Mucosa of rectum (tissue), 2 donors: ENCODE measurements around the gene USH2A.

Experiments used
- H3K27ac ChIP-seq, 2 donors: one replicate each; pipeline ENCODE4 v1.7.0; 2013; ENCODE audit warnings: inconsistent platforms in 2 of 2, low read depth in 2 of 2, low read length in 2 of 2
- H3K27me3 ChIP-seq, 2 donors: one replicate each; pipeline ENCODE4 v1.7.0; 2013; ENCODE audit warnings: low read length in 2 of 2; ENCODE audit not compliant: control insufficient read depth in 2 of 2, insufficient read depth in 2 of 2
- H3K36me3 ChIP-seq, 2 donors: one replicate each; pipeline ENCODE4 v1.7.0; 2013; ENCODE audit warnings: low read length in 2 of 2; ENCODE audit not compliant: control insufficient read depth in 2 of 2, insufficient read depth in 2 of 2
- H3K4me1 ChIP-seq, 2 donors: one replicate each; pipeline ENCODE4 v1.7.0; 2013; ENCODE audit warnings: low read length in 2 of 2, mild to moderate bottlenecking in 1 of 2; ENCODE audit not compliant: control insufficient read depth in 2 of 2, insufficient read depth in 2 of 2
- H3K4me3 ChIP-seq, 2 donors: one replicate each; pipeline ENCODE4 v1.7.0; 2013; ENCODE audit warnings: low read length in 2 of 2
- H3K9ac ChIP-seq, 2 donors: one replicate each; pipeline ENCODE4 v1.7.0; 2013; ENCODE audit warnings: low read length in 2 of 2, low read depth in 1 of 2, mild to moderate bottlenecking in 1 of 2
- H3K9me3 ChIP-seq, 2 donors: one replicate each; pipeline ENCODE4 v1.7.0; 2013; ENCODE audit warnings: low read length in 2 of 2; ENCODE audit not compliant: control insufficient read depth in 2 of 2
- donor health status: healthy.
- donor health status: Normal muscosa, but diverticular disease.

Gene USH2A

DNA sequence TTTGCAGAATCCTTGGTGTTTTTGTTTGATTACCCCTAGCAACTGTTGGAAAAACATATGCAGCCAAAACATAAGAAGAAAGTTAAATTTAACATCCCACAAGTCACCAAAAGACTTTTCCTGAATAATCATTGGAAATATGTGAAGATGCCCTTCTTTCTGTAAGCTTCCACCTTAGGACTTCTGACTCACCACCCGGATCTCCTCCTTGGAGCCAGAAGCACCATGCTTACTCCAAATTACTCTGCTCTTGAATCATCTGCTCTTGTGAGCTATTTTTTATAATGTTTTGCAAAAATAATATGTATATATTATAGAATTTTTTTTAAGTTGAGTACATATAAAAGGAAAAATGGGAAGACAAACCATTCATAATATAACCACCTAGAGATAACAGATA, 464.4 kb downstream of the USH2A start:
- no peaks in the 10 kb centered on the region for H3K36me3 ChIP-seq
- H3K4me3 ChIP-seq: no peak overlapping the region
- no peaks in the 10 kb centered on the region for H3K4me1 ChIP-seq
- no peaks in the 10 kb centered on the region for H3K27me3 ChIP-seq
- H3K9me3 ChIP-seq: no peaks in the 10 kb centered on the region
- no peak overlapping the region for H3K27ac ChIP-seq
- no peak overlapping the region for H3K9ac ChIP-seq

DNA sequence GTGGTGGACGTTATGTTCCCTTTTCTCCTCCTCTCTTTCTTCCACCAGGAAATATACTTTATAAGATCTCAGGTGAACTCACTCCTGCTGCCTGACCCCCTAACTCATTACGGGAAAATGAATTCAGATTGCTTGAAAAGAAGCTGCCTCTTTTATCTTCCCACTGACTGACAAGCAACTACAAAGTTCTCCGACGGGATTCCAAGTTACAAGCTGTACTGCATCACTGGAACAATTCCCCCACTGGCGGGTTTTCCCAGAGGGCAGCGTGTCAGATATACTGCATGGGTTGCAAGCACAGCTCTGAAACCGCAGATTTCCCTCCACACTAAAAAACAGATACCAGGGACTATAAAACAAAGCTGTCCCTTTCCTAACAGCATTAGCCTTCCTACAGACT, 465.6 kb downstream of the USH2A start:
- Histone ChIP-seq H3K36me3 (no peaks in the 10 kb centered on the region), H3K9ac (no peak overlapping the region), H3K27ac (no peak overlapping the region), H3K4me1 (no peaks in the 10 kb centered on the region), H3K4me3 (no peak overlapping the region), H3K27me3 (no peaks in the 10 kb centered on the region), H3K9me3 (no peaks in the 10 kb centered on the region)

DNA sequence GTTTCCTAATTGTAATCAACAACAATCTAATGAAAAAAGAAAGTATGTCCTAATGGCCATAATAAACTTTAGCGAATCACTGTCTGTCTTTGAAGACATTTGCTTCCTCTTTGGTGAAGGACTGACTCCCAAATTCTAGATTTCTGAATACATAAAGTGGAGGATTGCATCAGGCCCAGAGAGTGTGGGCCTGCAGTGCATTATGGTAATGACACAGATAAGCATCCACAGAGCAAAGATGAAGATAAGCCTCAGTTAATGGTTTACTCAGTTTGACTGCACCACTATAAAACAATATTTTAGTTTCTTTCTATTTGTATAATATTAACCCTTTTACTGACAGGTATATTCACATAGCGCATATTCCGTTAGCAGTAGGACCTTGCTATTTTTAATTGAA, 490.7 kb downstream of the USH2A start:
- Histone ChIP-seq H3K36me3 (no peaks in the 10 kb centered on the region), H3K27ac (no peak overlapping the region), H3K27me3 (no peaks in the 10 kb centered on the region), H3K9me3 (no peaks in the 10 kb centered on the region), H3K4me3 (no peak overlapping the region), H3K9ac (no peak overlapping the region), H3K4me1 (no peaks in the 10 kb centered on the region)

DNA sequence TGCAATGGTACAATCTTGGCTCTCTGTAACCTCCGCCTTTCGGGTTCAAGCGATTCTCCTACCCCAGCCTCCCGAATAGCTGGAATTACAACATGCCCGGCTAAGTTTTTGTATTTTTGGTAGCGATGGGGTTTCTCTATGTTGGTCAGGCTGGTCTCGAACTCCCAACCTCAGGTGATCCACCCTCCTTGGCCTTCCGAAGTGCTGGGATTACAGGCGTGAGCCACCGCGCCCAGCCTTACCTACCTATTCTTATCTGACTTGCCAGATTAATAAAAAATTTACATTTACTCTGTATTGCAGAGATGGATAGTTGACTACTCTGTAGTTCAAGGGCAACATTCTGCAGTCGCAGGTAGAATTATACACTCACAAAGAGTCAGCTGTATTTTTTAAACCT, 496.6 kb downstream of the USH2A start:
- Histone ChIP-seq H3K4me3 (no peak overlapping the region), H3K36me3 (no peaks in the 10 kb centered on the region), H3K9ac (no peak overlapping the region), H3K27ac (no peak overlapping the region), H3K9me3 (no peaks in the 10 kb centered on the region), H3K4me1 (no peaks in the 10 kb centered on the region), H3K27me3 (no peaks in the 10 kb centered on the region)

DNA sequence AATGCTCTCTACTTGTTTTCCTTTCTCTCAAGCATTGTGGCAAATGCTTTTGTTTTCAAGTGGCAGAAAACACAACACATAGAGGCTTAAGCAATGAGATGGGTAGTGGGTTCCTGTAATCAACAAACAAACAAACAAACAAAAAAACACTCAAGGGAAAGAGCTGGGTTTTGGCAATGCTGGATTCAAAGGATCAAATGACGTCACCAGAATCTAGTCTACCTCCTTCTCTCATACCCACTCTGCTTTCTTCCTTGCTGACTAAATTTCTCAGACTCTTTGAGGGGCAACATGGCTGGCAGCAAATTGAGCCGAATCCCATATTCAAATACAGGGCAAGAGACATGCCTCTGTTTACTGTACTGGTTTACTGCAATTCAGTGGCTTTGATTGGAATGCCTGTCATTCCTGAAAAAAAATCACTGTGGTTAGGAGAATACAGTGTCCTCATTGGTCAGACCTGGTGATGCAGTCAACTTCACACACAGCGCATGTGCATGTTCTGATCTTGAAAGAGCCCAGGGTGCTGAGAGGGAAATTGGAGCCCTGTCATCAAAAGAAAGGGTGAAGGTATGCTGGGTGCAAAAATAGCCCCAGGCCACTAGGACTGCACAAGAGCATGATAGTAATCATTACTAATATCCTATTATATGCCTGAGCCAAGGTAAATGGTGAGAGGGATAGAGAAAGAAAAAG, 500.0 kb downstream of the USH2A start:
- no peak overlapping the region for H3K27ac ChIP-seq
- H3K9me3 ChIP-seq: no peaks in the 10 kb centered on the region
- H3K27me3 ChIP-seq: no peaks in the 10 kb centered on the region
- no peak overlapping the region for H3K4me3 ChIP-seq
- no peaks in the 10 kb centered on the region for H3K4me1 ChIP-seq
- no peak overlapping the region for H3K9ac ChIP-seq
- no peaks in the 10 kb centered on the region for H3K36me3 ChIP-seq

DNA sequence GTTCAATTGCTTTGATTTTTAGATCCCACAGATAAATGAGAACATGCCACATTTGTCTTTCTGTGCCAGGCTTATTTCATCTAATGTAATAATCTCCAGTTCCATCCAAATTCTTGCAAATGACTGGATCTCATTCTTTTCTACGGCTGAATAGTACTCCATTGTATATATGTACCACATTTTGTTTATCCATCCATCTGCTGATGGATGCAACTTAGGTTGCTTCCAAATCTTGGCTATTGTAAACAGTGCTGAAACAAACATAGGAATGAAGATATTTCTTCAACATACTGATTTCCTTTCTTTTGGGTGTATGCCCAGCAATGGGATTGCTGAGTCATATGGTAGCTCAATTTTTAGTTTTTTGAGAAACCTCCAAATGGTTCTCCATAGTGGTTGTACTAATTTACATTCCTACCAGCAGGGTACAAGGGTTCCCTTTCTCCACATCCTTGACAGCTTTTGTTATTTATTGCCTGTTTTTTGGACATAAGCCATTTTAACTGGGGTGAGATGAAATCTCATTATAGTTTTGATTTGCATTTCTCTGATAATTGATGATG, 511.8 kb downstream of the USH2A start:
- Histone ChIP-seq H3K36me3 (no peaks in the 10 kb centered on the region), H3K9ac (no peak overlapping the region), H3K4me1 (no peaks in the 10 kb centered on the region), H3K4me3 (no peak overlapping the region), H3K27ac (no peak overlapping the region), H3K9me3 (no peaks in the 10 kb centered on the region), H3K27me3 (no peaks in the 10 kb centered on the region)

DNA sequence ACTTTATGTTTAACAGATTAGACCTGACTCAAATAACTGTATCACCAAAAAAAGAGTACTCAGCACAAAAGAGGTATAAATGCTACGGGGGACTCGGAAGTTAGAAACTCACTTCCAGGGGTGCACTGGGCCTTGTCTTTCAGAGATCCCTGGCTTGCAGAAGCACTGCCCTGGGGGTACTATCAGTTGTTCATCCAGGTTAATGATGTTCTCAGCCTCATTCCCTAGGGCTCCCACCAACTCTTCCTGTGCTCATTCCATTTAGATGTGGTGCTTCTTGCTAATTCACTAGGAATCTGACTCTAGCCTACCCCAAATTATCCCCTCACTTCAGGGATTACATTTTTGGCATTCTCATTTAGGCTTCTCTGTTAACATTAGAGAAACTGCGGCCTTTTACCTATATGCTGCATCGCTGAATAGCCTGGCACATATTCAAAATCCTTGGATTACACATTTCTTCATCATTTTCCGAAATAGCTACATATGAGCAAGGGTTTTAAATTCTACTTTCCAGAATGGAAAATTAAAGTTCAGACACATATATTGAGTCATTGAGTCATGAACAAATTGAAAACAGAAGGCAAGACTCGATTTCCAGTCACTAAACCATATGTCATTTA, 517.6 kb downstream of the USH2A start:
- no peak overlapping the region for H3K27ac ChIP-seq
- H3K4me1 ChIP-seq: no peaks in the 10 kb centered on the region
- H3K9me3 ChIP-seq: no peaks in the 10 kb centered on the region
- no peak overlapping the region for H3K4me3 ChIP-seq
- H3K36me3 ChIP-seq: no peaks in the 10 kb centered on the region
- no peaks in the 10 kb centered on the region for H3K27me3 ChIP-seq
- H3K9ac ChIP-seq: no peak overlapping the region

DNA sequence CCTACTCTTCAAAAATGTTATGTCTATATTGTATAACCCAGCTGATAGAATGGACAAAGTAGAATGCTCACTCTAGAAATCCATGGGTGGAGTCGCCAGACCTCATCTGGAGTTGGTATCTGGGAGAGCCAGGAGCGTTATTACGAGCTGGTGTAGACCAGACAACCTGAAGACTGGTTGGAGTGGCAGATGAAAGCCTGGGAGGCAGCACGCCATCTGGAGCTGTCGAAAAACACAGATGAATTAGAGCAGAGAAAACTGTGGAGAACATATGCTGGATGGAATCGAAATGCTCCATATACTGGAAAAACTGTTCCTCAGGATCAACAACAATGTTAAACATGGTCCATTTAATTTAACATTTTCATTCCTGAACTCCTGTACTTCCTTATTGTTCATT, 522.6 kb downstream of the USH2A start:
- Histone ChIP-seq H3K27ac (no peak overlapping the region), H3K4me1 (no peaks in the 10 kb centered on the region), H3K4me3 (no peak overlapping the region), H3K27me3 (no peaks in the 10 kb centered on the region), H3K9ac (no peak overlapping the region), H3K9me3 (no peaks in the 10 kb centered on the region), H3K36me3 (no peaks in the 10 kb centered on the region)

DNA sequence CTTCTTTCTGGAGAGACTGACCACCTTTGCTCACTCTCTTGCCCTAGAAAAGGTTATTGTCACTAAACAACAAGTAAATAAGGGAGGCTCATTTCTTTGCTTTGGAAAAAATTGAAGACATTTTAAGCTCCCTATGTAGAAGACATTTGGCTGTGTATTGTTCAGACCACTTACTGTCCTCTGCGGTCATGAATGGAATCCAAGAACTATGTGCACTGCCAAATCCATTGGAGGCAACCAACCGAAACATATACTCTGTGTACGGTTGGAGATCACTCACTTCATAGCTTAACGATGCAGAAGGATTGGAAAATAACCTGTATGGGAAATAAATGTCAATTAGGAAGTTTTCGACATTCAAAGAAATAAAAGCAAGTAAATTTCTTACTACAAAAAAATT, 523.3 kb downstream of the USH2A start:
- no peaks in the 10 kb centered on the region for H3K9me3 ChIP-seq
- H3K4me3 ChIP-seq: no peak overlapping the region
- no peak overlapping the region for H3K9ac ChIP-seq
- H3K36me3 ChIP-seq: no peaks in the 10 kb centered on the region
- no peaks in the 10 kb centered on the region for H3K4me1 ChIP-seq
- H3K27me3 ChIP-seq: no peaks in the 10 kb centered on the region
- no peak overlapping the region for H3K27ac ChIP-seq

DNA sequence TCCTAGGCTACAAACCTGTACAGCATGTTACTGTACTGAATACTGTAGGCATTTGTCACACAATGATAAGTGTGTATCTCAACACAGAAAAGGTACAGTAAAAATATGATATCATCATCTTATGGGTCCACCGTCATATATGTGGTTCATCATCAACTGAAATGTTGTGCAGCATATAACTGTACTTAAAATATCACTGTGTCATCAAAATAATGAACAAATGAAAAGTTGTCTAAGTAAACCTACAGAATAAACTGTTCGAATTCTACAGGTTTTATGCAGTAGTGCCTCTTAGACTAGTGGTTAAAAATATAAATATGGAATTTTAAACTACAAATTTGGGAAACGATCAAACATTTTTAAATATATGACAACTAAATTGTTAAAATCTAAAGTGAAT, 527.4 kb downstream of the USH2A start:
- H3K4me3 ChIP-seq: no peak overlapping the region
- H3K27me3 ChIP-seq: no peaks in the 10 kb centered on the region
- H3K9me3 ChIP-seq: no peaks in the 10 kb centered on the region
- H3K27ac ChIP-seq: no peak overlapping the region
- H3K36me3 ChIP-seq: no peaks in the 10 kb centered on the region
- no peaks in the 10 kb centered on the region for H3K4me1 ChIP-seq
- H3K9ac ChIP-seq: no peak overlapping the region
